HG02798 (cell line): Measurements from ENCODE around the gene PDS5B.

ENCODE experiments used
- ATAC-seq: cut with Tn5 transposase; IDR thresholded peaks from one replicate; pipeline ENCODE4 v1.9.1; 2021; ENCODE audit warnings: mild to moderate bottlenecking; ENCODE audit not compliant: unreplicated experiment, poor library complexity

PDS5B gene

GRCh38 chr13:32587011-32587810, 959 bp downstream of the PDS5B start:
- peak; percentile 36 for ATAC-seq

- ATAC-seq: no peak
Measured at GRCh38 chr13:32587811-32588170, 1.5 kb downstream of the PDS5B start.

- no peak for ATAC-seq
Measured at GRCh38 chr13:32588736-32589135, 2.5 kb downstream of the PDS5B start.

DNA sequence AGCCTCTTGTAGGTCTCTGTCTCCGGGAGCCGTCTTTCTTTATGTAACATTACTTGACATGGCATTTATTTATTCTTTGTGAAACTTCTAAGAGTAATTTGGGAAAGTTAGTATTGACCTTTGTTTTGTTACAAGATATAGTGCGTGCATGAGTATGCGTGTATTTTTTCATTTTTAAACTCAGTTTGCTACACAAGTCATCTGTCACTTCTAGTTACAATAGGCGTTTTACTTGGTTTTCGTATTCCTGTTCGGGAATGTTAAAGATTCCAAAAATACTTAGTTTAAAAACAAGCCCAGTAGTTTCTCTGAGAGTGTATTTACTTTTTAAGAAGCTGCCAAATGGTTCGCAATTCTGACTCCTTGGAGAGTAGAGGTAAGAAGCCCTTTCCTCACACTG, 3.2 kb downstream of the PDS5B start:
- no peak for ATAC-seq

GRCh38 chr13:32590266-32590665, 4.0 kb downstream of the PDS5B start:
- no peak for ATAC-seq

DNA sequence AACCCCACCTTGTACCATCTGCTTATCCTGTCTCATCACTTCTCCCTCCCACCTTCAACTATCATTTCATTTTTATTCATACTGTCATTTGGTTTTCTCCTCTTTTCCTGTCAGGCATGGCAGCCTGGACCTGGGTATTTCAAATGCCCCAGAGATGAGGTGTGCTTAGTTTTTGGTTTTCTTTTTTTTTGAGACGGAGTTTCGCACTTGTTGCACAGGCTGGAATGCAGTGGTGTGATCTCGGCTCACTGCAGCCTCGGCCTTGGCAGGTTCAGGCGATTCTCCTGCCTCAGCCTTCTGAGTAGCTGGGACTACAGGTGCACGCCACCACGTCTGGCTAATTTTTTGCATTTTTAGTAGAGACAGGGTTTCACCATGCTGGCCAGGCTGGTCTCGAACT, 5.8 kb downstream of the PDS5B start:
- ATAC-seq: no peak

DNA sequence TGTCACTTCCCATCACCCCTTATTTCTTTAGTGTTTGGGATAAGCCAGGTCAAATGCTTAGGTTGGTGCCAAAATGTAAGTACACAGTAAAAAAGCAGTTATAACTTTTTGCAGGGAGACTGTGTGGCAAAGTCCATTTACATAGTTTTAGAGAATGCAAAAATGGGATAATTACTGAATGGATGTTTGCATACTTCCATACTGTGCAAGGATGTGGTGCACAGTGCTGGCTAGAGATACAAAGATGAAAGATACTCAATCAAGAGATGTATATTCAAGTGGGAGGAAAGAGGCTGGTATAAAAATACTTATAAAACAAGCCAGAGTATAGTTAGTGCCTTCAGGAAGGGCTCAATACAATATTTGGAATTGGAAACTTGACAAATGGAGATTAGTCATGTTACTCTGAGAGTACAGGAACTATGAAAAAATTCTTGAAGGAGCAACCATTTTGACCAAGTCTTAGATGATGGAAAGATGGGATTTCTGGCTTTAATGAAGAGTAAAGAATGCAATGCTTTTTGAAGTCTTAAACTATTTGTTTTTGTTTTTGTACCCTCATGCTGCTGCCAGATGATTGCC, 8.0 kb downstream of the PDS5B start:
- no peak for ATAC-seq

- no peak for ATAC-seq
Measured at GRCh38 chr13:32595306-32595705, 9.1 kb downstream of the PDS5B start.

GRCh38 chr13:32600890-32601289, 14.6 kb downstream of the PDS5B start:
- ATAC-seq: no peak

DNA sequence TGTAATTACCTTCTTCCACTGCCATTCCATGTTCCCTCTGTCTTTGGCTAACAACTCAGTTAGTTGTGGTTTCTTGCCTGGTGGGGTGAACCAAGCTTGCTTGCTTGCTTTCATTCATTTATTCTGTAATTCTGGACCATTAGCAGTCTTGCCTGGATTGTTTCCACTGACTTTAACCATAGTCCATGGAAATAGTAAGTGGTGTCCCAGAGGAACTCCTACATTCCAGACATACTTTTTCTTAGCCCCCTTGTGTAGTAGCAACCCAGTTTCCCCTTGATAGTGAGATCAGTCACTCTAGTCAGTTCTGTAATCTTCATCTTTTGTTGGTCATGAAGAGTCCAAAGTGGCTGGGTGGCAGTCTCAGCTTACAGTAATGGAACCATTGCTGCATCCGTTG, 23.2 kb downstream of the PDS5B start:
- ATAC-seq: no peak

DNA sequence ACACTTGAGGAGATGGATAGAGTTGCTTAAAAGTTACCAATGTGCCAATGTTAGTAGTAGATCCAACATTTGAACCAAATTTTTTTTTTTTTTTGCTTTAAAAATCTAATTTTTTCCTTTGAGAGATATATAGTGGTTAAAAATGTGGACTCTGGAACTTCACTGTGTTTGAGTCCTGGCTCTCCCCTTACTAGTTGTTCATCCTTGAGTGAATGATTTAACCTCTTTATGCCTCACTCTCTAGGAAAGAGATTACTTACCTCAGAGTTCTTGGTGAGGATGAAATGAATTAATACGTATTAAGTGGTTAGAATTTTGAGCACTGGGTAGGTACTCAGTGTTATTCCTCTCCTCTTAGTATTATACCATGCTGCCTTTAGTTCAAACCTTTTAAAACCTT, 24.3 kb downstream of the PDS5B start:
- ATAC-seq: no peak

GRCh38 chr13:32610977-32611376, 24.7 kb downstream of the PDS5B start:
- ATAC-seq: no peak

- no peak for ATAC-seq
Measured at GRCh38 chr13:32616883-32617511, 30.7 kb downstream of the PDS5B start.

- no peak for ATAC-seq
Measured at GRCh38 chr13:32622827-32623226, 36.6 kb downstream of the PDS5B start.

- ATAC-seq: no peak
Measured at GRCh38 chr13:32624441-32624840, 38.2 kb downstream of the PDS5B start.

GRCh38 chr13:32627793-32628192, 41.5 kb downstream of the PDS5B start:
- ATAC-seq: no peak

- ATAC-seq: no peak
Measured at GRCh38 chr13:32629313-32629712, 43.1 kb downstream of the PDS5B start.

- ATAC-seq: no peak
Measured at GRCh38 chr13:32629866-32630265, 43.6 kb downstream of the PDS5B start.

- no peak for ATAC-seq
Measured at GRCh38 chr13:32632343-32632909, 46.2 kb downstream of the PDS5B start.

GRCh38 chr13:32636711-32637110, 50.5 kb downstream of the PDS5B start:
- no peak for ATAC-seq

DNA sequence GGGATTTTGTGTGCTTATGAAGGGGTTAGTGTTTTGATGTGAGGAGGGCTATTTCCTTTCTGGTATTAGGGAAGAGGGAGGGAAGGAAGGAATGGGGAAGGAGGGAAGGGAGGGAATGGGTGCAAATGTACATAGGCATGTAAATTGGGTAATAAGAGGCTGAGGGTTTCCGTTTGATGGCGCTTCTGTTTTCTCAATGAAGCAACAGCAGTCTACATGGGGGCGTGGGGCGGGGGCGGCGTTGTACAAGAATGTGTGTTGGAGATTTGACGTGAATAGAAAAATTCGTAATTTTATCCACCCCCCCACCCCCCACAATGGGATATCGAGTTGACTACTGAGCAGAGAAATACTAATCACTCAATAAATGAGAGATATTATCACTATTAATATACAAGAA, 52.5 kb downstream of the PDS5B start:
- ATAC-seq: no peak
